ENCODE data around the gene CYP27B1. TPM values are rescaled to one million over a fixed set of nuclear protein-coding genes. Genes with fewer than 3 reads are reported as not detected.
"Not testable (repeated sequence)": the region's sequence is repeated elsewhere in the genome, so short reads cannot be mapped to it uniquely, and the experiment has no call there.

Gene CYP27B1
- total RNA-seq, 1 donor from 2014 or later, result 5.2 TPM

- DNase-seq (ENCODE audit: low read depth), result no peak
- peaks cover 2% of the 10 kb centered on the region for H3K36me3 ChIP-seq (ENCODE audit: control insufficient read depth, insufficient read depth, low read length)
- H3K4me3 ChIP-seq (ENCODE audit: low read depth, low read length), result no peak overlapping the region
- TF ChIP-seq, protein P1, sequence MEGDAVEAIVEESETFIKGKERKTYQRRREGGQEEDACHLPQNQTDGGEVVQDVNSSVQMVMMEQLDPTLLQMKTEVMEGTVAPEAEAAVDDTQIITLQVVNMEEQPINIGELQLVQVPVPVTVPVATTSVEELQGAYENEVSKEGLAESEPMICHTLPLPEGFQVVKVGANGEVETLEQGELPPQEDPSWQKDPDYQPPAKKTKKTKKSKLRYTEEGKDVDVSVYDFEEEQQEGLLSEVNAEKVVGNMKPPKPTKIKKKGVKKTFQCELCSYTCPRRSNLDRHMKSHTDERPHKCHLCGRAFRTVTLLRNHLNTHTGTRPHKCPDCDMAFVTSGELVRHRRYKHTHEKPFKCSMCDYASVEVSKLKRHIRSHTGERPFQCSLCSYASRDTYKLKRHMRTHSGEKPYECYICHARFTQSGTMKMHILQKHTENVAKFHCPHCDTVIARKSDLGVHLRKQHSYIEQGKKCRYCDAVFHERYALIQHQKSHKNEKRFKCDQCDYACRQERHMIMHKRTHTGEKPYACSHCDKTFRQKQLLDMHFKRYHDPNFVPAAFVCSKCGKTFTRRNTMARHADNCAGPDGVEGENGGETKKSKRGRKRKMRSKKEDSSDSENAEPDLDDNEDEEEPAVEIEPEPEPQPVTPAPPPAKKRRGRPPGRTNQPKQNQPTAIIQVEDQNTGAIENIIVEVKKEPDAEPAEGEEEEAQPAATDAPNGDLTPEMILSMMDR (IDR thresholded peaks at IDR 0.05; ENCODE audit: insufficient read depth, low read length, poor library complexity, severe bottlenecking), result no peak
- H3K27me3 ChIP-seq (ENCODE audit: control insufficient read depth, insufficient read depth, low read length), result no peaks in the 10 kb centered on the region
Measured at GRCh38 chr12:57716305-57716704, 50.6 kb downstream of the CYP27B1 start.

DNA sequence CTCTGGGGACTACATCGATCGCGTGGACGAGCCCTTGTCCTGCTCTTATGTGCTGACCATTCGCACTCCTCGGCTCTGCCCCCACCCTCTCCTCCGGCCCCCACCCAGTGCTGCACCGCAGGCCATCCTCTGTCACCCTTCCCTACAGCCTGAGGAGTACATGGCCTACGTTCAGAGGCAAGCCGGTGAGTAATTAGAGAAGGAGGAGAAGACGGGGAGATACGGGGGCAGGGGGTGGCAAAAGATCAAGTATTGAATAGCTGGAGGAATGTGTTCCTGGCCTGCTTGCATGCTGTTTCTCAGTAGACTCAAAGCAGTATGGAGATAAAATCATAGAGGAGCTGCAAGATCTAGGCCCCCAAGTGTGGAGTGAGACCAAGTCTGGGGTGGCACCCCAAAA is 51.1 kb downstream of the CYP27B1 start:
- no peak overlapping the region for H3K4me3 ChIP-seq (ENCODE audit: low read depth, low read length)
- H3K27me3 ChIP-seq (ENCODE audit: control insufficient read depth, insufficient read depth, low read length), result no peaks in the 10 kb centered on the region
- peaks cover 2% of the 10 kb centered on the region for H3K36me3 ChIP-seq (ENCODE audit: control insufficient read depth, insufficient read depth, low read length)
- TF ChIP-seq, protein P1 (IDR thresholded peaks at IDR 0.05; ENCODE audit: insufficient read depth, low read length, poor library complexity, severe bottlenecking), result no peak
- DNase-seq (ENCODE audit: low read depth), result no peak

DNA sequence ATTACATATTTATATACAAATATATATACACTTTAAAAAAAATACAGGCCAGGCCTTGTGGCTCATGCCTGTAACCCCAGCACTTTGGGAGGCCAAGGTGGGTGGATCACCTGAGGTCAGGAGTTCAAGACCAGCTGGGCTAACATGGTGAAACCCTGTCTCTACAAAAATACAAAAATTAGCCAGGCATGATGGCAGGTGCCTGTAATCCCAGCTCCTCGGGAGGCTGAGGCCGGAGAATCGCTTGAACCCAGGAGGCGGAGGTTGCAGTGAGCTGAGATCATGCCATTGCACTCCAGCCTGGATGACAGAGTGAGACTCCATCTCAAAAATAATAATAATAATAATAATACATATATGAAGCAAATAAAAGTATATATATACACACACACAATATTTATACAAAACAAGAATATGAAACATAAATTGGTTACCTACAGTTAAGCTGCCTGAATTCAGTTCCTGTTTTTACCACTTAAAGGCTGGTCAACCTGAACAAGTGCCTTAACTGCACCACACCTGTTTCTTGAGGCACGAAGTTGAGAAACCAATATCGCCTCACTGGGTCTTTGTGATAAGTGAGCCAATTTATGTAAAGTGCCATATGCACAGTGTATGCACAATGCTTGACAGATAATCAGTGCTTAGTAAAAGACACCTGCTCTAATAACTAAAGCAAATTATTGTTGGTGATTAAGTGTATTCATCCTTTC is 51.7 kb downstream of the CYP27B1 start:
- not testable (repeated sequence) for DNase-seq (ENCODE audit: low read depth); H3K27me3 ChIP-seq (ENCODE audit: control insufficient read depth, insufficient read depth, low read length); H3K36me3 ChIP-seq (ENCODE audit: control insufficient read depth, insufficient read depth, low read length); H3K4me3 ChIP-seq (ENCODE audit: low read depth, low read length)

DNA sequence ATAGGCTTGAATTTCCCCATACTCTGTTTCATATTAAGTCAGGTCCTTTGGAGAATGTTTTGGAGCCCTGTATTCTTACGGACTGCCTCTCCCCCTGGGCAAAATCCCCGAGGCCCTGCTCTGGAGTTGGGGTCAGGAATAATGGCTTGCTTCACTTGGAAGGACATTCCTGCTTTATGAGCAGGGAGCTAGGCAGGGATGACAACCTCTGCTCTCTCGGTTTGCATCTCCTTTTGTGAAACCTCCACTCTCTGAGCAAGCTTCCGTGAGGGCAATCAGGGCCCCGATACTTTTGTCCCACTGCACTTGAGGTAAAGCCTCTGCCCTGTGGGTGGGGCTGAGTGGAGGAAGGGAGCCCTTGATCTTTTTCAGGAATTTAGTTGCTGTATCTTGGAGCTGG is 53.7 kb downstream of the CYP27B1 start:
- no peaks in the 10 kb centered on the region for H3K27me3 ChIP-seq (ENCODE audit: control insufficient read depth, insufficient read depth, low read length)
- TF ChIP-seq, protein P1 (IDR thresholded peaks at IDR 0.05; ENCODE audit: insufficient read depth, low read length, poor library complexity, severe bottlenecking), result no peak
- no peak overlapping the region for H3K4me3 ChIP-seq (ENCODE audit: low read depth, low read length)
- H3K36me3 ChIP-seq (ENCODE audit: control insufficient read depth, insufficient read depth, low read length), result no peaks in the 10 kb centered on the region
- DNase-seq (ENCODE audit: low read depth), result no peak

DNA sequence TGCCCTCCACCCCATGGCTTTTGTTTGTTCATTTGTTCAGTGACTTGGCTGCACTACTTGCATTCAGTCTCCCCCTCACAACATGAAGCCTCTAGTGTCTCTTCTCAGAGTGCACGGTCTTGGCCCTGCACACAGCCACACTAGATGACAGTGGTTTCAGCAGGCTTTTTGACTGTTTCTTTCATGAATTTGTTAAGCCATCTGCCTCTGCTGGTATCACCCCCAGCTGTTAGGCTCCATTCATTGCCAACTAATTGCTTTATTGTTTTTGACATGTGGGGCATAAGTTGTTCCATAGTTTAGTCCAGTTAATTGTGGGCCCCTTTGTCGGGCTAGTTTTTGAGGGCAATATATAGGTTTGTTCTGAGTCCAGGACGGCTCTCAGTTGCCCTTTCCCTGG is 54.2 kb downstream of the CYP27B1 start:
- Histone ChIP-seq H3K36me3 (ENCODE audit: control insufficient read depth, insufficient read depth, low read length) (no peaks in the 10 kb centered on the region), H3K27me3 (ENCODE audit: control insufficient read depth, insufficient read depth, low read length) (no peaks in the 10 kb centered on the region), H3K4me3 (ENCODE audit: low read depth, low read length) (no peak overlapping the region)
- DNase-seq (ENCODE audit: low read depth), result no peak
- TF ChIP-seq, protein P1 (IDR thresholded peaks at IDR 0.05; ENCODE audit: insufficient read depth, low read length, poor library complexity, severe bottlenecking), result no peak

Other genes with a start within 250 kb of the CYP27B1 start
- 95.7 and 107 TPM in 2 replicates for gene DDIT3, start 246.6 kb downstream of the CYP27B1 start, total RNA-seq
- 10.0 and 11.6 TPM in 2 replicates for gene MBD6, start 244.3 kb downstream of the CYP27B1 start, total RNA-seq
- gene DCTN2, start 219.9 kb downstream of the CYP27B1 start, total RNA-seq, result 154 and 191 TPM in 2 replicates
- gene KIF5A, start 217.0 kb downstream of the CYP27B1 start, total RNA-seq, result 1.2 and 1.9 TPM in 2 replicates
- gene PIP4K2C, start 175.9 kb downstream of the CYP27B1 start, total RNA-seq, result 96.0 and 105 TPM in 2 replicates
- 27.3 and 34.1 TPM in 2 replicates for gene DTX3, start 162.3 kb downstream of the CYP27B1 start, total RNA-seq
- 2.3 and 2.4 TPM in 2 replicates for gene ARHGEF25, start 155.6 kb downstream of the CYP27B1 start, total RNA-seq
- gene B4GALNT1, start 133.9 kb downstream of the CYP27B1 start, total RNA-seq, result 0.48 and 2.2 TPM in 2 replicates
- gene OS9, start 72.9 kb downstream of the CYP27B1 start, total RNA-seq, result 268 and 310 TPM in 2 replicates
- under 0.01 TPM in 1 of 2 replicates, not detected in the other for gene AGAP2, start 28.3 kb downstream of the CYP27B1 start, total RNA-seq
- gene TSPAN31, start 22.0 kb downstream of the CYP27B1 start, total RNA-seq, result 39.6 and 77.1 TPM in 2 replicates
- 257 and 298 TPM in 2 replicates for gene CDK4, start 14.8 kb downstream of the CYP27B1 start, total RNA-seq
- gene MARCHF9, start 12.0 kb downstream of the CYP27B1 start, total RNA-seq, result 15.1 and 16.7 TPM in 2 replicates
- 20.3 and 22.4 TPM in 2 replicates for gene METTL1, start 5.0 kb upstream of the CYP27B1 start, total RNA-seq
- 7.3 and 11.3 TPM in 2 replicates for gene EEF1AKMT3, start 5.5 kb upstream of the CYP27B1 start, total RNA-seq
- gene TSFM, start 15.7 kb upstream of the CYP27B1 start, total RNA-seq, result 21.5 and 31.5 TPM in 2 replicates
- 0.17 and 3.0 TPM in 2 replicates for gene AVIL, start 51.7 kb upstream of the CYP27B1 start, total RNA-seq
- 71.2 and 79.1 TPM in 2 replicates for gene CTDSP2, start 79.7 kb upstream of the CYP27B1 start, total RNA-seq
- 7.7 and 8.0 TPM in 2 replicates for gene ATP23, start 174.5 kb upstream of the CYP27B1 start, total RNA-seq

All from kidney epithelial cell (primary cell).